HG02798 (cell line): ENCODE results near the gene XKR8.
"Not testable (repeated sequence)": the region's sequence is repeated elsewhere in the genome, so short reads cannot be mapped to it uniquely, and the experiment has no call there.

Source experiments
- ATAC-seq: cut with Tn5 transposase; IDR thresholded peaks from one replicate; pipeline ENCODE4 v1.9.1; 2021; ENCODE audit warnings: mild to moderate bottlenecking; ENCODE audit not compliant: unreplicated experiment, poor library complexity

Gene XKR8

DNA sequence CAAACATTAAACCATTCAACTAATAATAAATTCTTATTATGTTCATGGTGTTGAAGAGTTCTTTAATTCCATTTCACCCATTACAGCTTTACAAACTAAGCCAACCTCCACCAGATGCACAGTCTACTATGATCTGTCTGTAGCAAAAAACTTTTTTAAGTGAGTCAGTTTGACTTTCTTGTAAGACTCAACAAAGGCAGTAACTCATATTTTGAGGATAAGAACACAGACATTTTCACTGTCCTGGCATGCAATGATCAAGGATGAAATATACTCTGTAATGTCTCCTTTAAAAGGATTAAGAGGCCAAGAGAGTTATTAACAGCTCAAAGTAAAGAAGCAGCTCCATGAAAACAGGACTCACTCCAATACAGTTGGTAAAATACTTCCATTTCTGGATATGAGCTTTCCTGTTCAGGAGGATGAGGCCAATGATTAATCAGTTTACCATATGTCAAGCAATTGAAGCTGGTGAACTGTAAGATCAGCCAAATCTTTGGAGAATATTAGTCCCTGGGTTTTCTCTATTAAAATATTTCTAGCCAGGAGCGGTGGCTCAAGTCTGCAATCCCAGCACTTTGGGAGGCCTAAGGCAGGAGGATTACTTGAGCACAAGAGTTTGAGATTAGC, 20.6 kb downstream of the XKR8 start:
- ATAC-seq, result no peak

DNA sequence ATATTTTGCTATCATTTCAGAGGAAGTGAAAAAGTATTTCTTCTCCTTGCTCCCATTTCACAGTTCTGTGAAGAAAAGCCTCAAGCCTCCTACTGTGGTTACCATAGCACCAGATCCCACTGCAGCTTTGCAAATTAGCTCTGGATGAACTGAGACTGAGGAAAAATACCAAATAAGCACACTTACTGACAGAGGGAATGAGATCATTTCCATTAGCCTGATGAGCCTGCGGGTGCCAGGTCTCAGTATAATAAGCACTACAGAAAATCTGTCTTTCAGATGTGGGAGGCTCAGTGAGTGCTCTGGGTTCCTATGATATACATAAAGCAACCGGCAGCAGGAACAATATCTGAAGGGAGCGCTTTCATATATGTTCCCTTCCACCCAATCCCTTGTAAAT, 21.4 kb downstream of the XKR8 start:
- no peak for ATAC-seq

DNA sequence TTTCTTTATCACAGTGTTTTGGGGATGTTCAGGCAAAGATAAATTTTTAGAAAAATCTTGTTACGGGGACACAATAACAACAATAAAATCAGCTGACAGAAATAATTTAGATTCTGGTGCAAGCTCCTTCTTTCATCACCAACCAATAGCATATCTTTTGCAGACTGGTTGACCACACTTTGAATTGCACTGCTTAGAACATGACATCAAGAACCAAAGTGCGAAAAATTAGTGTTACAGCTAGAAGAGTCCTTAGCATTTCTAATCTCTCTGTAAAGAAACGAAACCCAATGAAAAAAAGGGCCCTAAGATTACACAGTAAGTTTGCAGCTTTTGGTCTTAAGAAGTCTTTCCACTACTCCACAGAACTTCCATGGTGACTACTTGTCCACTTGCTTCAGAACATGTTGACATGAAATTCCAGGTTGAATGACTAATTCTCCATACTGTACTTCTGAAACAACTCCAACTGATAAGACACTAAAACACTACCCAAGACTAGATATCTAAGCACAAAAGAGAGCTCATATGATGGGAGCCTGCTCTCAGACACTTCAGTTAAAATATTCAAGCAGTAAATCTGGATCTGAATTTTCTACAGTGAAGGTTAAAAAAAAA, 31.3 kb downstream of the XKR8 start:
- ATAC-seq, result no peak

DNA sequence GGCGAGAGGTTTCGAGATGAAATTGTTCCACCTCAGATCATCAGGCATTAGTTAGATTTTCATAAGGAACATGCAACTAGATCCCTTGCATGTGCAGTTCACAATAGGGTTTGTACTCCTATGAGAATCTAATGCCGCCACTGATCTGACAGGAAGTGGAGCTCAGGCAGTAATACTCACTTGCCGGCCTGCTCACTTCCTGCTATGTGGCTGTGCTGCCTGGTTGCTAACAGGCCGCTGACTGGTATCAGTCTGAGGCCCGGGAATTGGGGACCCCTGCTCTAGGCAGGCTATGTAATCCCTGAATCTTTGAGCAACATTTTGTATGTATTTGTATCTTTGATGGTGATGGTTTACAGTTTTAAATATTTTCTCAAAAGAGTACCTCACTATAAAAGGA, 32.5 kb downstream of the XKR8 start:
- no peak for ATAC-seq

DNA sequence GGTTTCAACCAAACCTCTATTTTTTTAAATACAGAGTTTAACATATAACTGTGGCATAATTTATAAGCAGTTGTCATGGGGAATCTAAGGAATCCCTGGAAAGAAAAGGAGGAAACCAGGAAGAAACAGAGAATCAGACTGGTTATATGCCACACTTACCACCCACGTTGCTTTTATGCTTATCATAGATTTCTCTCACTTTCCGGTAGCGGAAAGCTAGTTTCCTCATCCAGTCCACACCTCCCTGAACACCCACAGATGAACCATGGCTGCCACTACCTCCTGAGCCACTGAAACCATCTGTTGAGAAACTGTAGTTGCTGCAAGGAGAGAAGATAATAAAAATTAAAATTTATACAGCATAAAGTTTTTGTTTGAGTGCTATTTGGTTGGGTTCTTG, 33.5 kb downstream of the XKR8 start:
- no peak for ATAC-seq

DNA sequence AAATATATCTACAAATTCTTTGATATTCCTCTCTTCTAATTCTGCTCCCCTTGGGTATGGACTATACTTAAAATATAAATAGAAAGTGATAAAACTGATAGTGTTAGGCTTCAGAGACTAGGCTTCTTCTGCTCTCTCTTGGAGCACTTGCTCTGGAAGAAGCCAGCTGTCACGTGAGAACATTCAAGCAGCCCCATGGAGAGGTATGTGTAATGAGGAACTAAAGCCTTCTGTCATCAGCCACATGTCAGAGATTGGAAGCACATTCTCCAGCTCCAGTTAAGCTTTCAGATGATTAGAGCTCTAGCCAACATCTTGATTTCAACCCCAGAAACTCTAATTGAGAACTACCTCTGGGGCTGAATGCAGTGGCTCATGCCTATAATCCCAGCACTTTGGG, 34.3 kb downstream of the XKR8 start:
- no peak for ATAC-seq

DNA sequence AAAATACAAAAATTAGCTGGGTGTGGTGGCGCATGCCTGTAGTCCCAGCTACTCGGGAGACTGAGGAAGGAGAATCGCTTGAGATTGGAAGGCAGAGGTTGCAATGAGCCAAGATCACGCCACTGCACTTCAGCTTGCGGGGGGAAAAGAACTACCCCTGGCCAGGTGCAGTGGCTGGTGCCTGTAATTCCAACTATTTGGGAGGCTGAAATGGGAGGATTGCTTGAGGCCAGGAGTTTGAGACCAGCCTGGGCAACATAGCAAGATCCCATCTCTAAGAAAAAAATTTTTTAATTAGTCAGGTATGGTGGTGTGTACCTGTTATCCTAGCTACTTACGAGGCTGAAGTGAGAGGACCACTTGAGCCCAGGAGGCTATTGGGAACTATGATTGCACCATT, 34.8 kb downstream of the XKR8 start:
- not testable (repeated sequence) for ATAC-seq

DNA sequence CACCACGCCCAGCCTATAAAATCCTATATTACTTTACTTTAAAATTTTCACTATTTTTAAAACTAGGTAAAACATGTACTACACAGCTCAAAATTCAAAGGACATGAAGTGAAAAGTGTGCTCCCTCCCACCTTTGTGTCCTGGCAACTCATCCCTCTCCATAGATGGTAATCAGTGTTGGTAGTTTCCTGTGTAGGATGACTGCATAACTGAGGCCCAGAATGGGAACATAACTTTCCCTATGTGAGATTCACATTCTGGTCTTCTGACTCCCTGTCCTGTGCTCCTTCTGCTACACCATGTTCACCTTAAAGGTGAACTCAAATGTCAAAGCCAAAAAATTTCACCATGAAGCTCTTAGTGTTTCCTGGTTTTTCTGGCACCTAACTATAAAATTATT, 39.3 kb downstream of the XKR8 start:
- ATAC-seq, result no peak

DNA sequence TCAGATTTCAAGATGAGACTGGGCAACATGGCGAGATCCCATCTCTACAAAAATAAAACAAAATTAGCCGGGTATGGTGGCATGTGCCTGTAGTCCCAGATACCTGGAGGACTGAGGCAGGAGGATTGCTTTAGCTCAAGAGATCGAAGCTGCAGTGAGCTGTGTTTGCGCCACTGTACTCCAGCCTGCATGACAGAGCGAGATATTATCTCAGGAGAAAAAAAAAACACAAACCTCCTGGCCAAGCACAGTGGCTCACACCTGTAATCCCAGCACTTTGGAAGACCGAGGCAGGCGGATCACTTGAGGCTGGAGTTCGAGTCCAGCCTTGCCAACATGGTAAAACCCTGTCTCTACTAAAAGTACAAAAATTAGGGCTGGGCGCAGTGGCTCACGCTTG, 42.8 kb downstream of the XKR8 start:
- no peak for ATAC-seq

DNA sequence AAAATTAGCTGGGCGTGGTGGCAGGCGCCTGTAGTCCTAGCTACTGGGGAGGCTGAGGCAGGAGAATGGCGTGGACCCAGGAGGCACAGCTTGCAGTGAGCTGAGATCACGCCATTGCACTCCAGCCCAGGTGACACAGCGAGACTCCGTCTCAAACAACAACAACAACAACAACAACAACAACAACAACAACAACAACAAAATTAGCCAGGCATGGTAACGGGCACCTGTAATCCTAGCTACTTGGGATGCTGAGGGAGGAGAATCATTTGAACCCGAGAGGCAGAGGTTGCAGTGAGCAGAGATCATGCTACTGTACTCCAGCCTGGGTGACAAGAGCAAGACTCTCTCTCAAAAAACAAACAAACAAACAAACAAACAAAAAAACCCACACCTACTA, 43.3 kb downstream of the XKR8 start:
- not testable (repeated sequence) for ATAC-seq

DNA sequence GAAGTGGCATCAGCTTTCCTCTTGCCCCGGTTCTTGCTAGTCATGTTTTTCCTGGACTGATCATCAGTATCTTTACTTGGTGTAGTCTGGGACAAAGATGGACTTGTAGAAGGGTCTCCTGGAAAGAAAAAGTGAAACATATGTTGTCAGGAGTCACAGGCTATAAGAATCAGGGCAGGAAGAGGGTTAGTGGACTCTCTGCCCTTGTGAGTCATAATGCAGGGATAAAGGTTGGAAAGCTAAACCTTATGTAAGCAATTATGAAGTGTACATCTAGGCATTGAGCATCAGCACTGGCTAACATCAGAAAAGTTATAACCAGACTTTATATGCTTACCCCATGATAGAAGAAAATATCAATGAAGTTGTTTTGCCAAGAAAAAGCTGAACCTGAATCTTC, 51.2 kb downstream of the XKR8 start:
- no peak for ATAC-seq
